CD4-positive, alpha-beta T cell treated with Interleukin-10 for 1 hour (primary cell): Measurements from ENCODE around the gene TRABD2A.
A peak's percentile ranks its signal among the peaks of the same experiment; 100 is the strongest.
"Not testable (repeated sequence)": the region's sequence is repeated elsewhere in the genome, so short reads cannot be mapped to it uniquely, and the experiment has no call there.

Source experiments
- DNase-seq: peaks from one replicate; pipeline ENCODE4 v3.0.0-alpha.2; 2020

TRABD2A gene, protein sequence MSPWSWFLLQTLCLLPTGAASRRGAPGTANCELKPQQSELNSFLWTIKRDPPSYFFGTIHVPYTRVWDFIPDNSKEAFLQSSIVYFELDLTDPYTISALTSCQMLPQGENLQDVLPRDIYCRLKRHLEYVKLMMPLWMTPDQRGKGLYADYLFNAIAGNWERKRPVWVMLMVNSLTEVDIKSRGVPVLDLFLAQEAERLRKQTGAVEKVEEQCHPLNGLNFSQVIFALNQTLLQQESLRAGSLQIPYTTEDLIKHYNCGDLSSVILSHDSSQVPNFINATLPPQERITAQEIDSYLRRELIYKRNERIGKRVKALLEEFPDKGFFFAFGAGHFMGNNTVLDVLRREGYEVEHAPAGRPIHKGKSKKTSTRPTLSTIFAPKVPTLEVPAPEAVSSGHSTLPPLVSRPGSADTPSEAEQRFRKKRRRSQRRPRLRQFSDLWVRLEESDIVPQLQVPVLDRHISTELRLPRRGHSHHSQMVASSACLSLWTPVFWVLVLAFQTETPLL

GRCh38 chr2:84880645-84881521, at the start of gene TRABD2A:
TRABD2A (minus strand) TSS chr2:84881084; CDS start chr2:84881039, 45 bp downstream.
- peak; percentile 65 for DNase-seq

- DNase-seq = no peak
These were observed 46.4 kb upstream of the TRABD2A start for GRCh38 chr2:84927275-84927627.

- peak; percentile 98 for DNase-seq
These were observed 45.0 kb upstream of the TRABD2A start for GRCh38 chr2:84925724-84926376.

DNA sequence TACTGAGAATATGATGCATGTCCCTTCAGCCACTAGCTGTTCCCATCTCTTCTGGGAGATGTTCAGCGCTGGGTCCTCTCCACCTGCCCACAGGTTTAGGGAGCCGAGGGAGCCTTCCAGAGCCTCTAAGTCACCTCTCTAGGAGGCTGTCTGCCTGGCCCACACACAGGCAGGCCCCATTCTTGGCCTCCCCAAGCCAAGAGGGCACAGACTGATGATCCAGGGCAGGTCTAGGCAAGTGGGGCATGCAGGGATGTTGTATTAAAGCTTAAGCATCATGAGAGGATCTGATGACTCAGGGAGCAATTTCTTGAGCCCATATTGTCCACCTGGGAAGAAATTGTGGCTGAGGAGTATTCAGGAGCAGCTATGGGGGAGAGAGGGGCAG, 44.4 kb upstream of the TRABD2A start:
- no peak for DNase-seq

DNA sequence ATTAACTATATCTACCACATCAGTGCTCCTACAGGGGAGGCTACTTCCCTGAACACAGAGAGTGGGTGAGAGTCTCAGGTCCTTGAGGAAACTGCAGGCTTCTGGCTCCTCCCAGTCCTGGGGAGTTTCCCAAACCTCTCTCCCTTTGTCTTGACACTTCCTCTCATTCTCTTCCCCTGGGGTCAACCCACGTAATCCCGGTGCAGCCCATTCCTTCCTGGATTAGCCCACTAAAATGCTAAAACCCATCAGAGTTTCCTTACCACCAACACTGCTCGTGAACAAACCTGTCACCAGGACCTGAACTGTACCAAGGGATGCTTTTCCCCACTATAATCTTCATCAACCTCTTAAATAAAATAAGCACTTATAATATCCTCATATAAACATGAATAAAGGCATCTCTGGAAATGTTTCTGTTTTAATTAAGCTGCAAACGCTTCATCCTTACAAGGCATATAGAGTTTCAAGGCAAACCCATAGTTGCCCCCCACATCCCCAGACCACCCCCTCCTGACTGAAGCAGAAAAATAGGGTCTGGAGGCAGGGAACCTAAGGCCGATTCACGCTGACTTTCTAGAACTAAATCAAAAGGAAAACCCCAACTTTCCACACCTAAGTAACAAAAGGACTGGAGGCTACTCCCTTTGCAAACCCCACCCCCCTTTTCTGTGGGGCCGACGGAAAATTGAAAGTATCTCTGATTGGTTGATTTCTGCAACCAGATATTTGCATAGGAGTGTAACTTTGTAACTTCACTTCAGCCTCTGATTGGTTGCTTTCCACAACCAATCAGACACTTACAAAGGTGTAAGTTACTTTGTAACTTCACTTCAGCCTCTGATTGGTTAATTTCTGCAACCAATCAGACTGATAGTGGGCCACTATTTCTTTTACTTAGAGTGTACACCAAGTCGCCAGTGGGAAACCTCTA, 43.6 kb upstream of the TRABD2A start:
- peak; percentile 82 for DNase-seq

DNA sequence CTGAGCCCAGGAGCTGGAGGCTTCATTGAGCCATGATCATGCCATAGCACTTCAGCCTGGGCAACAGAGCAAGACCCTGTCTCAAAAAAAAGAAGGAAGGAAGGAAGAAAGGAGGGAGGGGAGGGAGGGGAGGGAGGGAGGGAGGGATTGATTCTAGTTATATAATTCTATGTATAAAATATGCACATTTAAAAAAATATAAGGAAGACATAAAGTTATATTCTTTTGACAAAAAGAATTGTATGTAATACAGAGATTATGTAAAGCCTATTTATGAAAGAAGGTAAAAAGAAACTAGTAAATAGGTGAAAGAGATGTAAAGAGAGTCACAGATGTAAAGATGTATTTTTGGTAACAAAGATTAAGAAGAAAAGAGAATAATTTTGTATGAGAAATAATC, 42.1 kb upstream of the TRABD2A start:
- DNase-seq = no peak

- no peak for DNase-seq
These were observed 39.1 kb upstream of the TRABD2A start for GRCh38 chr2:84919885-84920580.

DNA sequence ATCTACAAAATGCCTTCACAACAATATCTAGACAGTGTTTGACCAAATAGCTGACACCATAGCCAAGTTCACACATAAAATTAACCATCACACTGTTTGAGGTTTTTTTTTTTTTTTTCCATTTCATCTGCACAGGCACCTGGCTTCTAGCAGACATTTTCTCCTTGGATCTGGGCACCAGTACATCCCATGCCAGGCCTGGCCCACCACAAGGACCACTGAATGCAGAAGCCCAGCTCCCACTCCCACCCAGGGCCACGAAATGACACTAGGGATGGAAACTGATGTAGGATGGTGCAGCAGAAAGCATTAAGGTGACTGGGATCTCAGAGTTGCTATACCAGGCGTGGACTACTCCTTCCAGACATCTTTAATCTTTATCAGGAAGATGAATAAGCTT, 37.5 kb upstream of the TRABD2A start:
- no peak for DNase-seq

DNA sequence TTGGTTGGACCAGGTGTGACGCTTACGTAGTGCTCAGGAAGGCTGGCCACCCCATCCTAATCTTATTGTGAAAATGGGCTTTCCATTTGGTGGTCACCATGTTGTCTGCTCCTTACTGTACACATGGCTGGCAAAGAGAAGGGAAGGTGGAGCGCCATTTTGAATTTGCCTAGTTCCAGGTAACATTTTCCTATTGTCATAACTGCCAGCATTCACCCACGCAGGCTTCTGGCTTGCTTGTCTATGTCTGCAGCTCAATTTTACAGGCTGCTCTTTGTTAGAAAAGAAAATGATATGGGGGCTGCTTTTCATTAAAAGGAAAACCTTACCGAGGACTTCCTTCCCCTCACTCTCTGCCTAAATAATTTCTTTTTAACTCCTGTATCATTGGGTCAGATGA, 36.9 kb upstream of the TRABD2A start:
- DNase-seq = not testable (repeated sequence)

- not testable (repeated sequence) for DNase-seq
These were observed 34.8 kb upstream of the TRABD2A start for GRCh38 chr2:84915675-84916074.

- no peak for DNase-seq
These were observed 33.5 kb upstream of the TRABD2A start for GRCh38 chr2:84914334-84914733.

DNA sequence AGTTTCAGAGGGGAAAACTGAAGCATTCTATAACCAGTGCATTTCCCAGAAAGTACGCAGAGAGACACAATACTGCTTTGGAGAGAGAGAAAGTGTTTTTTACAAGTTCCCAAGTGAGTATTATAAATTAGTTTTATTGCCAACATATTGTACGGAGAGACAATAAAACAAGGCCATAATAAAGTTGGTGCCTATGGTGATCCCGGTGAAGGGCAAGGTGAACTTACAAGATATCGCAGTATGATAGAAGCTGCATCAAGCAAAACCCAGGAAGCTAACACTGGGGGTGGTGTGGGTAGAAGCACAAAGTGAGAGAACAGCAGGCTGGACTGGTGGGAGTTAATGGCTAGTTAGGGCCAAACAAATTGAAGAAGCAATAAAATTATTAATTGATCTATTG, 32.1 kb upstream of the TRABD2A start:
- DNase-seq = no peak

DNA sequence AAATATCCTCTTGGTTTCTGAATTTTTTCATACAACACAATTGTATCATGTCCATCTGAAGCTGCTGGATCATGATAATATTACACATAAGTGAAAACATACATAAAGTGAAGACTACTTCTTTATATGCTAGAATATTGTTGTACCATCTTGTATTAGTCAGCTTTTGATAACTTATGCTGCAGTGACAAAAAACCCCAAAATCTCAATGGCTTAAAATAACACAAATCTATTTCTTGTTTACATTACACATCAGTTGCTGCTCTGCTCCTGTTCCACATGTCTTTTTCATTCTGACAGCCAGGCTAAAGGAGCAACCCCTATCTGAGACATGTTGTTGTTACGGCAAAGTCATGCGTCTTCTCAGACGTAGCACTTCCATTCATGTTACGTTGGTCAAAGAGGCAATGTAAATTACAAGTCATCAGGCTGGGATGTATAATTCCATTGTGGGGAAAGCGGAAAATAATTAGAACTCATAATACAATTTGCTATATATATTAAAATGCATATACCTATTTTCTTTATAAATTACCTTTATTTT, 30.3 kb upstream of the TRABD2A start:
- no peak for DNase-seq

GRCh38 chr2:84908948-84909713, 28.2 kb upstream of the TRABD2A start:
- peak; percentile 82 for DNase-seq

- DNase-seq = peak; percentile 74
These were observed 26.2 kb upstream of the TRABD2A start for GRCh38 chr2:84906900-84907714.

GRCh38 chr2:84906108-84906899, 25.4 kb upstream of the TRABD2A start:
- peak; percentile 57 for DNase-seq

GRCh38 chr2:84905181-84906107, 24.6 kb upstream of the TRABD2A start, which contains the start of gene TMSB10:
TMSB10 (plus strand) TSS chr2:84905656.
- peak; percentile 92 for DNase-seq
